GM12801 (cell line): ENCODE data around the gene FUZ.

Experiments
- TF ChIP-seq, protein P1 (sequence below): IDR thresholded peaks from one replicate; pipeline ENCODE4 v1.5.1; 2011; ENCODE audit warnings: control low read depth; ENCODE audit not compliant: insufficient read length; ENCODE audit errors: extremely low read depth

FUZ gene

DNA sequence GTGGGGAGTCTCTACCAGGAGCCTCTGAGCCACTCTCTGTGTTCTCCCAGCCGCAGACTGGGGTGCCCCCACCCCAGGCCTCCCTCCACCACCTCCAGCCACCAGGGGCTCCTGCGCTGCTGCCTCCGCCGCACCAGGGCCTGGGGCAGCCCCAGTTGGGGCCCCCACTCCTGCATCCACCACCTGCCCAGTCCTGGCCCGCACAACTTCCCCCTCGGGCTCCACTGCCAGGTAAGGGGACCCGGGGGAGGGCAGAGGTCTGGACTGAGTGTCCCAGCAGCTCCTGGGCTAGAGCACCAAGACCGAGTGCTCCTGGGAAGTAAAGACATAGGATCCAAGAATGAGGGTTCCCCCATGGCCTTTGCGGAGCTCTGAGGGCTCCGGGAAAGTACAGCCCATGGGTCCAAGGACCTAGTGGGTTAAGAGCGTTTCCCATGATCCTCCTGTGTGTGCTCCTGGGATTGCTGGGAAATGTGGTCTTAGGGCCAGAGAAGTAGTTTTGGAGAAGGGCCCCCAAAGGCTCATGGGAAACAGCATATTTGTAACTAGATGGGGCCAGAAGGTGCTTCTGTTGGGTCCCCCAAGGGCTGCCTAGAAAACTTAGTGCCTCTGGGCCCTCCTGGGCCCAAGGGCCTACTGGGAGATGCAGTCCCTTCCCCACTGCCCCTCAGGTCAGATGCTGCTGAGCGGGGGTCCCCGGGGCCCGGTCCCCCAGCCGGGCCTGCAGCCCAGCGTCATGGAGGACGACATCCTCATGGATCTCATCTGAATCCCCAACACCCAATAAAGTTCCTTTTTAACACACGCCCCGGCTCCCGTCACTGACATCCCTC, 23.3 kb upstream of the FUZ start:
- TF ChIP-seq, protein P1, sequence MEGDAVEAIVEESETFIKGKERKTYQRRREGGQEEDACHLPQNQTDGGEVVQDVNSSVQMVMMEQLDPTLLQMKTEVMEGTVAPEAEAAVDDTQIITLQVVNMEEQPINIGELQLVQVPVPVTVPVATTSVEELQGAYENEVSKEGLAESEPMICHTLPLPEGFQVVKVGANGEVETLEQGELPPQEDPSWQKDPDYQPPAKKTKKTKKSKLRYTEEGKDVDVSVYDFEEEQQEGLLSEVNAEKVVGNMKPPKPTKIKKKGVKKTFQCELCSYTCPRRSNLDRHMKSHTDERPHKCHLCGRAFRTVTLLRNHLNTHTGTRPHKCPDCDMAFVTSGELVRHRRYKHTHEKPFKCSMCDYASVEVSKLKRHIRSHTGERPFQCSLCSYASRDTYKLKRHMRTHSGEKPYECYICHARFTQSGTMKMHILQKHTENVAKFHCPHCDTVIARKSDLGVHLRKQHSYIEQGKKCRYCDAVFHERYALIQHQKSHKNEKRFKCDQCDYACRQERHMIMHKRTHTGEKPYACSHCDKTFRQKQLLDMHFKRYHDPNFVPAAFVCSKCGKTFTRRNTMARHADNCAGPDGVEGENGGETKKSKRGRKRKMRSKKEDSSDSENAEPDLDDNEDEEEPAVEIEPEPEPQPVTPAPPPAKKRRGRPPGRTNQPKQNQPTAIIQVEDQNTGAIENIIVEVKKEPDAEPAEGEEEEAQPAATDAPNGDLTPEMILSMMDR = no peak

GRCh38 chr19:49835562-49835961, 22.5 kb upstream of the FUZ start:
- TF ChIP-seq, protein P1 = no peak

DNA sequence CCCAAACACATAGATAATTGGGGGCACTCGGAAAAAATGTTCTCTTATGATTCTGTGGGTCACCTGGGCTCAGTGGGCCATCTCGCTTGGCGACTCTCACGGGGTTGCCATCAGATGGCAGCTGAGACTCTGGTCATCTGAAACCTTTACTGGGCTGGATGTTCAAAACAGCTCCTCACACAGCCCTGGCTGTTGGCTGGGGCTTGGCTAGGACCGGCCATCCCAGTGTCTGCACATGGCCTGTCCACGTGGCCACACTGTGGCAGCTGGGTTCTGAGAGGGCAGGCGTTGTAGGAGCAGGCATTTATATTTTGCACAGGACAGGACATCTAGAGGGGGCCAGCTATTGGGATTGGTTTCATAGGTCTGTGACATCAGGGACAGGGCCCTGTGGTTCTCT, 20.5 kb upstream of the FUZ start:
- TF ChIP-seq, protein P1 = no peak

DNA sequence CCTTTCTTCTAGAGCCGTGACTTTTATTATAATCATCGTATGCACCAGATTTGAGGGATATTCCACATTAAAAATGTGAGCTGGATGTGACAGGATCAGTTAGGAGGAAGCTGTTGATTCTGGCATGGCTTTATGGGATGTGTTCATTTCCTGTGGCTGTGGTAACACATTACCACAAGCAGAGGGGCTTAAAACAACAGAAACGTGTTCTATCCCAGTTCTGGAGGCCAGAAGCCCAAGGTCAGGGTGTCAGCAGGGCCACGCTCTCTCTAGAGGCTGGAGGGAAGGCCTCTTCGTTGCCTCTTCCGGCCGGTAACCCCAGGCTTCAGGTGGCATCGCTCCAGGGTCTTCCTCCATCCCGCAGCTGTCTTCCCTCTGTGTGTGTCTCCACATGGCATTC, 19.5 kb upstream of the FUZ start:
- TF ChIP-seq, protein P1 = no peak

DNA sequence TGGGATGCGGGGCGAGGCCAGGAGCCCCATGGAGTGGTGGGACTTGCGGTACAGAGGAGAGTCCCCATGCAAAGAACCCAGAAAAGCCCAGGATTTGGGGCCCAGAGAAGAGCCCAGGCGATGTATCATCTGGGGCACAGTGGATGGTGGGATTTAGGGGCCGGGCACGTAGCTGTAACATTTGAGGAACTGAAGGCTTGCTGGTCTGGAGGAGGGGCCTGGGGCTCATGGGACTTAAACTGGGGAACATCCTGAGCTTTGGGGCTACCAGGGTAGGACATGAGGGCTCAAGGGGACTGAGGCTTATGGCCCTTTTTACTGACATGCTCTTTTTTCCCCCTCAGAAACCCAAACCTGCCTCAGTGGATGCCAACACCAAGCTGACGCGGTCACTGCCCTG, 18.5 kb upstream of the FUZ start:
- TF ChIP-seq, protein P1 = no peak

DNA sequence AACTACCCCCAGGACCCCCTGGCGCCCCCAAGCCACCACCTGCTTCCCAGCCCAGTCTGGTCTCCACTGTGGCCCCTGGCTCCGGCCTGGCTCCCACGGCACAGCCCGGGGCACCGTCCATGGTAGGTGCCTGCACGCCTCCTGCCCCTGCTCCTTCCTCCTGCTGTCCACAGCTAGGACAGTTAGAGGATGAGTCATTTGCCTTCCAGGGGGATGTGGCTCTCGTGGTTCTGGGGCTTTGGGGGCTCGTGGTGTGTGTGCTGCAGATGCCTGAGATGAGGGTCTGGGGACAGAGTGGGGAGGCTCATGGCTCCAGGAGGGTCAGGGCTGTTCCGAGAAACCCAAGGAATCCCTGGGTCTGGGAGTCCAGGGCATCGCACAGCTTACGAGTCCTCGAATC, 17.7 kb upstream of the FUZ start:
- TF ChIP-seq, protein P1 = no peak

- TF ChIP-seq, protein P1 = no peak
Measured at GRCh38 chr19:49829721-49830120, 16.6 kb upstream of the FUZ start.
